ENCODE measurements around the gene GOSR2. TPM values are rescaled to one million over a fixed set of nuclear protein-coding genes. Genes with fewer than 3 reads are reported as not detected.
"Not testable (repeated sequence)": the region's sequence is repeated elsewhere in the genome, so short reads cannot be mapped to it uniquely, and the experiment has no call there.

GOSR2 gene
- total RNA-seq, 2 experiments from 2014 or later, result 53.2 to 56.3 TPM

- peaks cover 11% of the 10 kb centered on the region for H3K27me3 Mint-ChIP-seq
- no peak for DNase-seq
- H3K36me3 Mint-ChIP-seq (ENCODE audit: low read depth), result no peaks in the 10 kb centered on the region
- H3K9me3 Mint-ChIP-seq, result no peaks in the 10 kb centered on the region
- H3K27ac Mint-ChIP-seq, result no peak overlapping the region
- no peaks in the 10 kb centered on the region for H3K4me1 Mint-ChIP-seq
- H3K4me3 Mint-ChIP-seq, result no peak overlapping the region
- POLR2A ChIA-PET, result no interaction called here
- CTCF ChIA-PET, result no interaction called here
Observed at GRCh38 chr17:46898860-46899259, 24.1 kb upstream of the GOSR2 start.

- CTCF ChIA-PET, result interaction anchor here (0.8 to 0.9 kb wide), 2 partner anchors 15 to 59 kb away, joined by 3 read pairs; no protein-coding TSS in a partner anchor
- H3K27ac Mint-ChIP-seq, result no peak overlapping the region
- peaks cover 11% of the 10 kb centered on the region for H3K27me3 Mint-ChIP-seq
- POLR2A ChIA-PET, result no interaction called here
- no peak overlapping the region for H3K4me3 Mint-ChIP-seq
- H3K4me1 Mint-ChIP-seq, result peaks cover 9% of the 10 kb centered on the region
- H3K9me3 Mint-ChIP-seq, result no peaks in the 10 kb centered on the region
- H3K36me3 Mint-ChIP-seq (ENCODE audit: low read depth), result no peaks in the 10 kb centered on the region
- DNase-seq, result no peak
Observed at GRCh38 chr17:46901291-46901690, 21.7 kb upstream of the GOSR2 start.

DNA sequence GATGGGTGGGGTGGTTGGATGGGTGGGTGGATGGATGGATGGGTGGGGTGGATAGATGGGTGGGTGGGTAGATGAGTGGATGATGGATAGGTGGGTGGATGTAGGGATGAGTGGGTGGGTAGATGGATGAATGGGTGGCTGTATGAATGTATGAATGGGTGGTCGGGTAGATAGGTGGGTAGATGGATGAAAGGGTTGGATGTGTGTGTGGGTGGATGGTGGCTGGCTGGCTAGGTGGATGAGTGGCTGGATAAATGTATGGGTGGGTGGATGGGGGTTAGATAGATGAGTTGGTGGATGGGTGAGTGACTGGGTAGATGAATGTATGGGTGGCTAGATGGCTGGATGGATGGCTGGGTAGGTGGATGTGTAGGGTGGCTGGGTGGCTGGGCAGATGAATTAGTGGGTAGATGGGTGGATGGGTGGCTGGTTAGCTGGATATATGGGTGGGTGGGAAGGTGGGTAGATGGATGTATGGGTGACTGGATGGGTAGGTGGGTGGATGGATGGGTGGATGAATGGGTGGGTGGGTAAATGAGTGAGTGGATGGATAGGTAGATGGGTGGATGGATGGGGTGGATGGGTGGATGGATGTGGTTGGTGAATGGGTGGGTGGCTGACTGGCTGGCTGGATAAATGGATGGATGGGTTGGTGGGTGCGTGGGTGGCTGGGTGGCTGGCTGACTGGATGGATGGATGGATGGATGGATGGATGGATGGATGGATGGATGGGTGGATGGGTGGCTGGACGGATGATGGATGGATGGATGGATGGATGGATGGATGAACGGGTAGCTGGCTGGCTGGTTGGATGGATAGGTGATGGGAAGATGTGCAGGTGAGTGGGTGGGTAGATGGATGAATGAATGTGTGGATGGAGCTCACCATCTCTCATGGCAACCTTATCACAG lies 18.9 kb upstream of the GOSR2 start:
- DNase-seq, result no peak
- Mint-ChIP-seq H3K27ac (no peak overlapping the region), H3K9me3 (no peaks in the 10 kb centered on the region), H3K27me3 (peaks cover 11% of the 10 kb centered on the region), H3K4me1 (peaks cover 9% of the 10 kb centered on the region), H3K36me3 (ENCODE audit: low read depth) (no peaks in the 10 kb centered on the region), H3K4me3 (no peak overlapping the region)
- POLR2A ChIA-PET, result no interaction called here
- CTCF ChIA-PET, result no interaction called here

DNA sequence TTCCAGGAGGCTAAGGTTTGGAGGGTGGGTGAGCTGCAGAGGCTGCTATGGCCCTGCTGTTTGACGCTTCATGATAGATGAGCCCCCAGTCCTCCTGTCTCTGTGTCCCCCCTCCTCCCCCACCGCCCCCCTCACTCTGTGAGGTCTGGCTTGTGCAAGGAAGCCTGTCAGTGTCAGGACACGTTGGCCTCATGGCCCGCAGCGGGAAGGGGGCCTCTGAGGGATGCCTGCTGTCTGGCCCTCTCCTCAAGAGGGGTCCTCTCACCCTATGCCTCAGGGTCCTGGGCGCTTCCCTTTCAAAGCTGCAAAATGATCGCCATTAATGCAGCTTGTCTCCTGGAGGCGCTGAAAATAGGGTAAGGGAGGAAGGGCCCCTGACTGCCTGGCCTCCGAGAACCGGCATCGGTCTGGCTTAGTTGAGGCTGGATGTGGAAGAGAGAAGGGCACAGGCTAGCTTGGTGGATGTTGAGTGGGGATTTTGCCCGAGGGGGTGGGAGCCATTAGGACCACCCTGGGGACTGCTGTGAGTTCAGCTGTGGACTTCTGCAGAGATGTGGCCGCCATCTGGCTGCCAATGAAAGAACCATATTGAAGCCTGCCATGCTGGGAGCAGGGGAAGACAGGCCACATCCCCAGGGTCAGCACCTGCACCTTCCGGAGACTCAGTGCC lies 14.8 kb upstream of the GOSR2 start:
- Mint-ChIP-seq H3K27ac (no peak overlapping the region), H3K9me3 (no peaks in the 10 kb centered on the region), H3K36me3 (ENCODE audit: low read depth) (no peaks in the 10 kb centered on the region), H3K4me1 (peaks cover 9% of the 10 kb centered on the region), H3K27me3 (peaks cover 7% of the 10 kb centered on the region), H3K4me3 (no peak overlapping the region)
- DNase-seq, result no peak
- ChIA-PET CTCF (no interaction called here), POLR2A (no interaction called here)

DNA sequence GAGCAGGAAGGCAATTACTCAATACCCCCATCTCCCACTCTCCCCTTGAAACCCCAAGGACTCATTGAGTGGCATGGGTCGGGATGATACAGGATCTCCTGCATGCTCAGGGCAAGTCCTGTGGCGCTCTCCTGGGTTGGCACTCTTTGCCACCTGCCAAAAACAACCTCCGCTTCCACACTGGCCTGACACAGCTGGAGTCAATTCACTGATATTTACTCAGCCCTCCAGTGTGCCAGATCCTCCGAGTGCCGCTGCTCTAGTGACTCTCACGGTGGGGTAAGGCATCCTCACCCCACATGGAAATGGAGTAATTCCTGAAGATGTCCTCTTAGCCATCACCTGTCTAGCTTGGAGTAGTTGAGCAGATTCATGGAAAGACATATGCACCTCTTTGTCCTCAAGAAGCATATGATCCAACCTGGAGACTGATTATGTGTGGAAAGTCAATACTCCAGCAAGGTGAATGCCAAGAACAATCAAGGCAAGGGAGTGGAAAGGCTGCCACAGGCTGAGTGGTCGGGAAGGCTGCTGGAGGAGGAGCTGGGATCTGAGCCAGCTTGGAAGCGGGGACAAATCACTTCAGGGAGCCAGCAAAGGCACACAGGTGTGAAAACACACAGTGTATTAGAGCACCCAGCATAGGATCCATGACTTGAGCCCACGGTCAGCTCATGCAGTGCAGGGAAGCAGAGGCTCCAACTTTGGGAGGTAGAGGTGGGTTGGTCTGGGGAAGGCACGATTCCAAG lies 12.6 kb upstream of the GOSR2 start:
- Mint-ChIP-seq H3K9me3 (no peaks in the 10 kb centered on the region), H3K27ac (no peak overlapping the region), H3K36me3 (ENCODE audit: low read depth) (no peaks in the 10 kb centered on the region), H3K27me3 (peaks cover 9% of the 10 kb centered on the region), H3K4me1 (peaks cover 8% of the 10 kb centered on the region), H3K4me3 (no peak overlapping the region)
- ChIA-PET POLR2A (no interaction called here), CTCF (no interaction called here)
- DNase-seq, result no peak

- POLR2A ChIA-PET, result no interaction called here
- Mint-ChIP-seq H3K27me3 (peaks cover 9% of the 10 kb centered on the region), H3K9me3 (no peaks in the 10 kb centered on the region), H3K27ac (no peak overlapping the region), H3K4me1 (no peaks in the 10 kb centered on the region), H3K4me3 (no peak overlapping the region), H3K36me3 (ENCODE audit: low read depth) (no peaks in the 10 kb centered on the region)
- no peak for DNase-seq
- CTCF ChIA-PET, result no interaction called here
Observed at GRCh38 chr17:46911311-46911710, 11.6 kb upstream of the GOSR2 start.

- Mint-ChIP-seq H3K36me3 (ENCODE audit: low read depth) (no peaks in the 10 kb centered on the region), H3K9me3 (no peaks in the 10 kb centered on the region), H3K4me1 (no peaks in the 10 kb centered on the region), H3K27ac (no peak overlapping the region), H3K27me3 (peaks cover 4% of the 10 kb centered on the region), H3K4me3 (no peak overlapping the region)
- ChIA-PET CTCF (no interaction called here), POLR2A (no interaction called here)
- no peak for DNase-seq
Observed at GRCh38 chr17:46915596-46915995, 7.4 kb upstream of the GOSR2 start.

- ChIA-PET POLR2A (no interaction called here), CTCF (no interaction called here)
- no peak for DNase-seq
- Mint-ChIP-seq H3K36me3 (ENCODE audit: low read depth) (no peaks in the 10 kb centered on the region), H3K27ac (no peak overlapping the region), H3K27me3 (peaks cover 1% of the 10 kb centered on the region), H3K4me1 (no peaks in the 10 kb centered on the region), H3K9me3 (no peaks in the 10 kb centered on the region), H3K4me3 (no peak overlapping the region)
Observed at GRCh38 chr17:46916211-46916610, 6.7 kb upstream of the GOSR2 start.

DNA sequence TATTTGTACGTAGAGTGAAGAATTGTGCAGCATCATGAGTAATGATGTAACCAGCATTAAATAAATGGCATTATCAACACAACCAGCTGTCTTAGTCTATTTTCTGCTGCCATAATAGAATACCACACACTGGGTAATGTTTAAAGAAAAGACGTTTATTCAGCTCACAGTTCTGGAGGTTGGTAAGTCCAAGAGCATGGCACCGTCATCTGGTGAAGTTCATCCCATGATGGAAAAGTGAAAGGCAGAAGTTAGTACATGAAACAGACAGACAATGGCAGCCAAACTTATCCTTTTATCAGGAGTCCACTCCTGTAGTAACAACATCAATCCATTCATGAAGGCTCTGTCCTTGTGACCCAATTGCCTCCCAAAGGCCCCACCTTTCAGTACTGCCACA lies 6.3 kb upstream of the GOSR2 start:
- Mint-ChIP-seq H3K9me3 (no peaks in the 10 kb centered on the region), H3K36me3 (ENCODE audit: low read depth) (no peaks in the 10 kb centered on the region), H3K4me1 (peaks cover under 1% of the 10 kb centered on the region), H3K27ac (no peak overlapping the region), H3K4me3 (no peak overlapping the region), H3K27me3 (peaks cover 1% of the 10 kb centered on the region)
- ChIA-PET CTCF (no interaction called here), POLR2A (no interaction called here)
- DNase-seq, result no peak

GRCh38 chr17:46917041-46917440 lies 5.9 kb upstream of the GOSR2 start:
- Mint-ChIP-seq H3K4me3 (no peak overlapping the region), H3K27ac (no peak overlapping the region), H3K9me3 (no peaks in the 10 kb centered on the region), H3K27me3 (peaks cover 1% of the 10 kb centered on the region), H3K4me1 (peaks cover 5% of the 10 kb centered on the region), H3K36me3 (ENCODE audit: low read depth) (no peaks in the 10 kb centered on the region)
- POLR2A ChIA-PET, result no interaction called here
- CTCF ChIA-PET, result no interaction called here
- no peak for DNase-seq

DNA sequence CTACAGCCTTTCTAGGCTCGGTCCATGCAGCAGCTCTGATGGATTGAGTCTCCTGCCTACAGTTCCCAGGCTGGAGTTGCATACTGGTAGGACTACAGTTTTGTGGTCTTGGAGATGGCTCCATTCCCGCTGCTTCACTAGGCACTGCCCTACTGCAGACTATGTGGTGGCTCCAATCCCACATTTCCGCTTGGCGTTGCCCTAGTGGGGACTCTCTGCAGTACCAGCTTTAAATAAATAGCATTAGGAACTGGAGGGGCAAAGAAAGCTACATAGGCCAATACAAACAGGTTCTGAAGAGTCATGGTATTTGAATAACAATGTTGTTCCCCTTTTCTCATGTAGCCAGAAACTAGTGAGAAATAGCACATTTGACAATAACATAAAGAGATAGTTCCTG lies 5.4 kb upstream of the GOSR2 start:
- no peak for DNase-seq
- Mint-ChIP-seq H3K27me3 (peaks cover 1% of the 10 kb centered on the region), H3K4me1 (peaks cover 7% of the 10 kb centered on the region), H3K36me3 (ENCODE audit: low read depth) (no peaks in the 10 kb centered on the region), H3K27ac (no peak overlapping the region), H3K4me3 (no peak overlapping the region), H3K9me3 (no peaks in the 10 kb centered on the region)
- POLR2A ChIA-PET, result no interaction called here
- CTCF ChIA-PET, result no interaction called here

DNA sequence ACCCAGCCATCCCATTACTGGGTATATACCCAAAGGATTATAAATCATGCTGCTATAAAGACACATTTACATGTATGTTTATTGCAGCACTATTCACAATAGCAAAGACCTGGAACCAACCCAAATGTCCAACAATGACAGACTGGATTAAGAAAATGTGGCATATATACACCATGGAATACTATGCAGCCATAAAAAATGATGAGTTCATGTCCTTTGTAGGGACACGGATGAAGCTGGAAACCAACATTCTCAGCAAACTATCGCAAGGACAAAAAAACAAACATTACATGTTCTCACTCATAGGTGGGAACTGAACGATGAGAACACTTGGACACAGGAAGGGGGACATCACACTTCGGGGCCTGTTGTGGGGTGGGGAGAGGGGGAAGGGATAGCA lies 998 bp upstream of the GOSR2 start:
- peaks cover 11% of the 10 kb centered on the region for H3K36me3 Mint-ChIP-seq (ENCODE audit: low read depth)
- H3K27ac Mint-ChIP-seq, H3K9me3 Mint-ChIP-seq, DNase-seq, POLR2A ChIA-PET, H3K27me3 Mint-ChIP-seq, CTCF ChIA-PET: not testable (repeated sequence)
- peaks cover 43% of the 10 kb centered on the region for H3K4me1 Mint-ChIP-seq
- H3K4me3 Mint-ChIP-seq, result peak overlapping the region; percentile 71

DNA sequence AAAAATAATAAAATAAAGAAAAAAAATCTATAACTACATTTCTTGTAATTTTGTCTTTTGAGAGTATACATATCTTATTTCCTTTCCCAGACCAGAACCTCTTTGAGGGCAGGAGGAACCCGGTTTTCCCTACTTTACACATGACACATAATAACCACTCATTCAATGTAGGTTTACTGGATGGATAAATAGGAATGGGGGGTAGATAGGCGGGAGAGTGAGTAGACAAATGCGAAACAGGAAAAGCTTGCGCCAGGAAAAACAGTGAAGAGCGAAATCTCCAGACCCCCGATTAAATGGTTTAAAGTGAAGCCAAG lies 515 bp upstream of the GOSR2 start:
- ChIA-PET POLR2A (no interaction called here), CTCF (no interaction called here)
- Mint-ChIP-seq H3K36me3 (ENCODE audit: low read depth) (peaks cover 11% of the 10 kb centered on the region), H3K9me3 (no peaks in the 10 kb centered on the region), H3K27ac (peak overlapping the region; percentile 97), H3K27me3 (no peaks in the 10 kb centered on the region), H3K4me1 (peaks cover 48% of the 10 kb centered on the region), H3K4me3 (peak overlapping the region; percentile 83)
- no peak for DNase-seq

Measured in activated CD4-positive, alpha-beta memory T cell treated with anti-CD3 and anti-CD28 coated beads, Interleukin-2, amount 10 ng/mL, durations not matched to agents 7 days and 5 days (primary cell).